Kidney (tissue), 14 donors: ENCODE data around the gene RORB. TPM values are rescaled to one million over a fixed set of nuclear protein-coding genes. Genes with fewer than 3 reads are reported as not detected.
A peak's percentile ranks its signal among the peaks of the same experiment; 100 is the strongest.

Source experiments
- DNase-seq, 5 donors: peaks; one replicate each; pipeline ENCODE4 v3.0.0-alpha.2; 2013 to 2020
- FAIRE-seq: peaks from 2 replicates; lab custom pipeline; 2012; peaks lifted over from hg19 to GRCh38; lab: Jason Lieb, UNC
- H3K27ac ChIP-seq, 2 donors: one replicate each; pipeline ENCODE4 v1.7.0; 2013; ENCODE audit warnings: low read depth in 2 of 2, low read length in 2 of 2, inconsistent platforms in 1 of 2
- H3K27me3 ChIP-seq: one replicate; pipeline ENCODE4 v1.7.1; 2013; ENCODE audit warnings: low read length, inconsistent platforms; ENCODE audit not compliant: control insufficient read depth, insufficient read depth
- H3K36me3 ChIP-seq, 3 donors: one replicate each; pipeline versions ENCODE4 v1.7.0 to v1.7.1; 2013; ENCODE audit warnings: low read length in 3 of 3, control low read depth in 1 of 3, inconsistent platforms in 1 of 3; ENCODE audit not compliant: insufficient read depth in 3 of 3, control insufficient read depth in 2 of 3
- H3K4me1 ChIP-seq, 3 donors: one replicate each; pipeline versions ENCODE4 v1.7.0 to v1.7.1; 2013; ENCODE audit warnings: low read length in 3 of 3, inconsistent platforms in 1 of 3, low read depth in 1 of 3; ENCODE audit not compliant: control insufficient read depth in 2 of 3, insufficient read depth in 2 of 3
- H3K4me3 ChIP-seq, 3 donors: one replicate each; pipeline versions ENCODE4 v1.7.0 to v1.8.1; 2013; ENCODE audit warnings: low read length in 3 of 3, control low read depth in 1 of 3, inconsistent platforms in 1 of 3
- H3K9ac ChIP-seq, 3 donors: one replicate each; pipeline versions ENCODE4 v1.7.0 to v1.7.1; 2013; ENCODE audit warnings: low read length in 3 of 3, control low read depth in 1 of 3, inconsistent platforms in 1 of 3
- H3K9me3 ChIP-seq, 3 donors: one replicate each; pipeline versions ENCODE4 v1.7.0 to v1.7.1; 2013; ENCODE audit warnings: low read length in 3 of 3, control low read depth in 1 of 3, inconsistent platforms in 1 of 3; ENCODE audit not compliant: control insufficient read depth in 2 of 3, insufficient read depth in 1 of 3
- intact Hi-C: fragments of 100-400 bp; cut with DNase I; formaldehyde crosslinking; loops from one replicate; pipeline ENCODE4 v1.11.1; 2022
- polyA plus RNA-seq: library from polyadenylated mRNA; stranded (reverse); fragments of 350-450 nt; fragmentation: Illumina TruSeq; extraction: RNeasy Lipid Tissue Mini Kit (QIAGEN cat#74804); gene quantifications from one replicate; pipeline ENCODE4 v1.2.3, GENCODE V29; 2014; ENCODE audit warnings: low read depth, low replicate concordance; ENCODE audit not compliant: insufficient read depth
- total RNA-seq: library from RNA; stranded (reverse); fragmentation: NEBNext Ultra II Directional; extraction: Animal tissue kit (Norgen Biotek cat#: 25700); gene quantifications from one replicate; pipeline ENCODE4 v1.2.1, GENCODE V29; 2021
- TF ChIP-seq, protein P1 (sequence below): IDR thresholded peaks from 3 replicates; pipeline ENCODE4 v1.5.1; 2012; ENCODE audit warnings: mild to moderate bottlenecking, moderate library complexity, borderline replicate concordance; ENCODE audit not compliant: insufficient read depth; ENCODE audit errors: extremely low read depth
- donor health status: control.
- donor health status: control.
- donor health status: control.
- donor health status: control.
- donor health status: control.
- donor health status: DM: yes; HTN: yes; CAD: no.
- donor health status: Normal renal cell carcinoma (clear cell type).

RORB gene
- total and polyA plus RNA-seq, 2 donors from 2014 or later = 0.11 to 0.41 TPM

DNA sequence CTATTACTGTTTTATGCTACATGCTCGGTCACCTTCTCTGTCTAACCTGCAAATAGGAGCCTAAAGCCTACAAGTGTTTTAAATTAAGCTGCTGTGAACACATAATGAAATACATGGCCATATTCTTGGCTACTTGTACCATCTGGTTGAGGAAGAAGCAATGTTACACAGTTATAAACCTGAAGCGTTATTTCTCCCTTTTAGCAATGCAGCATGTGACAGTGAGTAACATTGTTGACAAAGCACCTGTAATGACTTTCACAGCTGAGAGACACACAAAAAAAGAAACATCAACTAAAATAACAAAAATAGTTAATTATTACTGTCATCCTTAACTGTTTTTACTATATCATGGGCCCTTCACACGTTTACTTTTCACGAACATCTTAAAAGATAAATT is 146.9 kb downstream of the RORB start:
- no peak for FAIRE-seq

DNA sequence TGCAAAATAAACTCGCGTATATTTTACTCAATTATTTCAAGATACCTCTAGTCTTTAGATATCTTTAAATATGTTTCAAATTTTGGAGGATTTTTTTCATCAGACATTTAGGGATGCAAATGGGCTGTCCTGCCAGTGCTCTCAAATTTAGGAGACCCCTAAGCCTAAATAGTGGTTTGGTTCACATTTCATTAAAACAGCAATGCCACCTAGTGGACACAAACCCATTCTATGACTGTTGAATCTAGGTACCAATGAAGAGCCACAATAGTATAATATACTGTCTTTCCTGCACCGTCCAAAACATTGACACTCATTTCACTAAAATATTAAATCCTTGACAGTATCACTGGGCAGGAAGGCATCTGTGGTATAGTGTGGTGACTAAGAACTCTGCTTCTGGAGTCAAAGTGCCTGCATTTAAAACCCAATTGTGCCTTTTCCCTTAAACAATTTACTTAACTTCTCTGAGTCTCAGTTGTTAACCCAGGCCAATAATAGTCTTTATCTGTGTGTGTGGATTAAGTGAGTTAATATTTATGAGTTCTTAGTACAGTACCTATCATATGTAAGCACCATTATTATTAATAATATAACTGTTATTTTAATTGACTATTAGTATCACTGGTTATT is 148.0 kb downstream of the RORB start:
- TF ChIP-seq, protein P1, sequence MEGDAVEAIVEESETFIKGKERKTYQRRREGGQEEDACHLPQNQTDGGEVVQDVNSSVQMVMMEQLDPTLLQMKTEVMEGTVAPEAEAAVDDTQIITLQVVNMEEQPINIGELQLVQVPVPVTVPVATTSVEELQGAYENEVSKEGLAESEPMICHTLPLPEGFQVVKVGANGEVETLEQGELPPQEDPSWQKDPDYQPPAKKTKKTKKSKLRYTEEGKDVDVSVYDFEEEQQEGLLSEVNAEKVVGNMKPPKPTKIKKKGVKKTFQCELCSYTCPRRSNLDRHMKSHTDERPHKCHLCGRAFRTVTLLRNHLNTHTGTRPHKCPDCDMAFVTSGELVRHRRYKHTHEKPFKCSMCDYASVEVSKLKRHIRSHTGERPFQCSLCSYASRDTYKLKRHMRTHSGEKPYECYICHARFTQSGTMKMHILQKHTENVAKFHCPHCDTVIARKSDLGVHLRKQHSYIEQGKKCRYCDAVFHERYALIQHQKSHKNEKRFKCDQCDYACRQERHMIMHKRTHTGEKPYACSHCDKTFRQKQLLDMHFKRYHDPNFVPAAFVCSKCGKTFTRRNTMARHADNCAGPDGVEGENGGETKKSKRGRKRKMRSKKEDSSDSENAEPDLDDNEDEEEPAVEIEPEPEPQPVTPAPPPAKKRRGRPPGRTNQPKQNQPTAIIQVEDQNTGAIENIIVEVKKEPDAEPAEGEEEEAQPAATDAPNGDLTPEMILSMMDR = peak; percentile 45
- intact Hi-C loops = no loop called here
- FAIRE-seq (no peak), DNase-seq (peak in 2 of 5 donors; percentile 42 to 63)
- Histone ChIP-seq H3K9me3 (no peaks in the 10 kb centered on the region), H3K9ac (no peak overlapping the region), H3K27ac (no peak overlapping the region), H3K4me3 (no peak overlapping the region), H3K4me1 (no peaks in the 10 kb centered on the region), H3K36me3 (no peaks in the 10 kb centered on the region), H3K27me3 (no peaks in the 10 kb centered on the region)

More for the DNA sequence above, 146.9 kb downstream of the RORB start:
- no peaks in the 10 kb centered on the region for H3K27me3 ChIP-seq
- TF ChIP-seq, protein P1 = no peak
- no peak for DNase-seq
- no peak overlapping the region for H3K4me3 ChIP-seq
- H3K9ac ChIP-seq = no peak overlapping the region
- no peaks in the 10 kb centered on the region for H3K9me3 ChIP-seq
- no peaks in the 10 kb centered on the region for H3K36me3 ChIP-seq
- H3K27ac ChIP-seq = no peak overlapping the region
- intact Hi-C loops = no loop called here
- no peaks in the 10 kb centered on the region for H3K4me1 ChIP-seq

DNA sequence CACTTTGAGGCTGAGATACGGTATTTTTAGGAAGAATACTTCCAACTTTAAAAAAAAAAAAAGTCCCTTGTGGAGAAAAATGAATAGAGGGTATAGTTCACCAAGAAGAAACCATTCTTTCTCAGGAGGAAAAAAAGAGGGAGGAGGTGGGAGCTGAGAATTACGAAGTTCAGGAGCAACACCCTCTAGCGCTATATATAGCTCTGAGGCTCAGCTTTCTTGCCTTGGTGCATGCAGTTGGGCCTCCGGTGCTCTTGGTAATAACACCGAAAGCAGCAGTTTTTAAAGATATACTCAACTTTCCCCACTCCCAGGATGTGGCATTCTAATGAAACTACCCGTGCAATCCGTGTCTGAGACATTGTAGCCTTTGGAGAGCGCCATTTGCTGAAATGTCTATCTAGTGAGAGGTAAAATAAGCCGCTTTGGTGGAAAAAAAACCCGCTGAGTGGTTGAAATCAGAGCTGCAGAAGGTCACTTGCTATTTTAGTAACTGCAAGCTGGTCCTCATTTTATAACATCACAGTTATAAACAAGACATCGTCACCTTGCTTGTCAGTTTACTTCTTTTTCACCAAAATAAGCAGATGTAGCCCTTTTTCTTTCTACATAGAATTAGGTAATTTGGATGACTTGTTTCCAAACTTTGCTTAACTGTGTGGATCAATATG is 156.4 kb downstream of the RORB start:
- intact Hi-C loops = no loop called here
- H3K4me3 ChIP-seq = no peak overlapping the region
- H3K9ac ChIP-seq = no peak overlapping the region
- no peaks in the 10 kb centered on the region for H3K27me3 ChIP-seq
- no peaks in the 10 kb centered on the region for H3K36me3 ChIP-seq
- no peaks in the 10 kb centered on the region for H3K4me1 ChIP-seq
- FAIRE-seq = no peak
- no peak overlapping the region for H3K27ac ChIP-seq
- H3K9me3 ChIP-seq = no peaks in the 10 kb centered on the region
- peak in 3 of 5 donors; percentile 17 to 47 (median 29) for DNase-seq
- TF ChIP-seq, protein P1 = no peak
